ENCODE data around the gene CIAPIN1.

The CIAPIN1 gene

DNA sequence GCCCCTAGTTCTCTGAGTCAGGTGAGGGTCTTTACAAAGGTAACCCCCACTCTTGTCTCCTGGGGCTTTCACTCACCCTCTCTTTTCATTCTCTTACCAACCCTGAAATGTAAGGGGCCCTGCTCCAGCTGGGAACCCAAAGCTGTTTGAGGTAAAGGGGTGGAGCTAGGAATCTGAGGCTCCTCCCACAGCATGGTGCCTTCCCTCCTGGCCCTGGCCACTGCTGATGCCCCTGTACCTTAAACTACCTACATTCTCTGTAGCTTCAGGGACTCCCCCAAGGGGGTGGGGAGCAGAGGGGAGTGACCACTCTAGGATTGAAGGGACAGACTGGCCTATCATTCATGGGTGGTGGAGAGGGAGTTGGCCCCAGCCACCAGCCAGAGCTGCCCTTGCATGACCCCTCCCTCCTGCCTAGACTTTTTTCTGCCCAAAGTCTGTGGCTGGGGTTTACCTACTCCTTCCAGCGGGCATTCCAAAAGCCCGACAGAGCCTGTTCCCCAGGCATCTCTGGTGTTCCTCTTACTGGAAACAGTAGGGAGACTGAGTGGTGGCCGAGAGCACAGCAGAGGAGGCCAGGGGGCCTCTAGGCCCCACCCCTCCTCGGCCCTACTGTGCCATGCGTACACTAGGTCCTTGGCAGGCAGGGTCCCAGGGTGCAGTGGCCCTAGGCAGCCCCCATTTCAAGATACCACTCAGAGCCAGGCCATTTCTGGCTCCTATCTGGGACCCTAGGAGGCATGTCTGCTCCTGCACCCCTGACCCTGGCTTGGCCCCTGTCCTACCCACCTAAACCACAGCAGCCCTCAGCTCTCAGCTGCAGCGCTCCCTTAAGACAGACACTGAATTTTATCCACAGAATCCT is 29.6 kb upstream of the CIAPIN1 start:
- no peak for DNase-seq (ENCODE audit: low spot score)

DNA sequence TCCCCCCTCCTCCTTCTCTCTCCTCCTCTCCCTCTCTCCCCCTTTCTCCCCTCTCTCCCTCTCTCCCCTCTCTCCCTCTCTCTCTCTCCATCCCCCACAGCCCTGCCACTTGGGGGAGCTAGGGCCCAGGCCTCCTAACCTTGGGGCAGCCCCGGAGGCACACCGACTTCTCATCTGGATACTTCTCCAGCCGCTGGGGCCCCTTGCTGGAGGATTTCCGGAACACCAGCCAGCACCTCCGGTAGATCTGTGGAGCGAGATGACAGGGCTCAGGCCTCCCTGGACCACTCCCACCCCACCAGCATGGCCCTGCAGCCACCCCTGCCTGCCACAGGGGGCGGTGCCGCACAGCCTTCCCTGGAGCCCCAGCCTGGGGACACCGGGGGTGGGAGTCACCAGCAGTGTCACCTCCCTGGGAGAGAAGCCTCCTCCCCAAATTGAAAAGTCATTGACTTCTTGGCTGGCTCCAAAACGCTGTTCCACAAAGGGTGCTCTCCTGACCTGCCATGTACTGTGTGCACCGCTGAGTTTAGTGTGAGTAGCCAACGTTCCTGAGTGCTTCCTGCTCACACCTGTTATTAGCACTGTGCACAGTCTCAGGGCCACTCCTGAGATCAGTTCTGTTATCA is 28.6 kb upstream of the CIAPIN1 start:
- DNase-seq (ENCODE audit: low spot score), result no peak

DNA sequence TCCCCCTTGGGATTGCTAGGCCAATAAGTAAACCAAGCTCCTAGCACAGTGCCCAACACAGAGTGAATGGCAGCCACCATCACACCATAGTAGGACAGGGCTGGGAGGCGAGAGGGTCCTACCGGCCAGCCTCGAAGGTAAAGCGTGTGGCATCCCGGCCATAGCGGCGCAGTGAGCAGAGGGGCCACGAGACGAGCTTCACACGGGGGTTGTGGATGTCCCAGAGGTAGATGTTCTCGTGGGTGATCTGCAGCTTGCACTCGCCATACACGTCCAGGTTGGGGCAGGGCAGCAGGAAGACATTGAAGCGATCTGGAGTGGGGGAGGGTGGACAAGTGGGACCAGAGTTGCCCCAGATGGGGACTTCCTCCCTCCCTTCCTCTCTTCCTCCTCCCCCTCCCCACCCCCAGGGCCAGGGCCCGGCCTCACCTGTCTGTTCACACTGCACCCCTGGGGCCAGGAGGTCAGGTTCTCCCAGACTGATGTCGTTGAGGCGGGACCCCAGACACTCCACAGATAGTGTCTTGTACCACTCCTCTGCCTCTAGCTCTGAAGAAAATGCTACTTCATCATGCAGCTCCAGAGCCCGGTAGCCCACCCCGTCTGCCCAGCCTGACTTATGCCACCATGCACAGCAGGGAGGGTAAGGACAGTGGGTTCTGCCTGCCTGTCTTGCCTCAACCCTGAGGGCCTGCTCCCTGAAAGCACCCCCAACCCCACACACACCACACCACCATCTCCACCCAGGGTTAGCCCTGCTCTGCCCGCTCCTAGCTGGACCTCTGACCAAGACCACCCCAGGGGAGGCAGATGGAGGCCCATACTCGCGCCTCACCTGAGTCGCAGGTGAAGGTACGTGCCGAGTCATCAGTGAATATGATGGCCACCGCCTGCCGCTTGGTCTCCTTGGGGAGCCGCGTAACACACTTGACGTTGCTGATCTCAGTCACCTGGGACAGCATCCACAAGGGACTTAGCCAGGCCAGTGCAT is 27.8 kb upstream of the CIAPIN1 start:
- DNase-seq (ENCODE audit: low spot score), result no peak

DNA sequence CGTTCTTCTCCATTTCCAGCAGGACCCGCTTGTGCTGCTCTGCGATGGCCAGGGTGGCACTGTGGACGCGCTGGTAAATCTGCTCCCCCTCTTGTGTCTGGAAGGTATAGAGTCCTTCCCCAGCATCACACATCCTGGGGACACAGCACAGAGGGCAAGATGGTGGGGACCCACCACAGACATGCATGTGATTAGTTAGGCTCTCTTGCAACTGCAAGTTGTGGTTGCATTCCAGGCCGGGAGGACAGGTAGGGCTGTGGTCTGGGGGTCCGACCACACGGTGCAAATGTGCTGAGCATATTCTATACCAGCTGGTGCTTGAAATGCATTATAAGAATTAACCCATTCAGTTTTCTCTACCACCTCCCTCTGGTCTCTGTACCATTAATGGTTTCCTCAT is 26.7 kb upstream of the CIAPIN1 start:
- DNase-seq (ENCODE audit: low spot score), result no peak

DNA sequence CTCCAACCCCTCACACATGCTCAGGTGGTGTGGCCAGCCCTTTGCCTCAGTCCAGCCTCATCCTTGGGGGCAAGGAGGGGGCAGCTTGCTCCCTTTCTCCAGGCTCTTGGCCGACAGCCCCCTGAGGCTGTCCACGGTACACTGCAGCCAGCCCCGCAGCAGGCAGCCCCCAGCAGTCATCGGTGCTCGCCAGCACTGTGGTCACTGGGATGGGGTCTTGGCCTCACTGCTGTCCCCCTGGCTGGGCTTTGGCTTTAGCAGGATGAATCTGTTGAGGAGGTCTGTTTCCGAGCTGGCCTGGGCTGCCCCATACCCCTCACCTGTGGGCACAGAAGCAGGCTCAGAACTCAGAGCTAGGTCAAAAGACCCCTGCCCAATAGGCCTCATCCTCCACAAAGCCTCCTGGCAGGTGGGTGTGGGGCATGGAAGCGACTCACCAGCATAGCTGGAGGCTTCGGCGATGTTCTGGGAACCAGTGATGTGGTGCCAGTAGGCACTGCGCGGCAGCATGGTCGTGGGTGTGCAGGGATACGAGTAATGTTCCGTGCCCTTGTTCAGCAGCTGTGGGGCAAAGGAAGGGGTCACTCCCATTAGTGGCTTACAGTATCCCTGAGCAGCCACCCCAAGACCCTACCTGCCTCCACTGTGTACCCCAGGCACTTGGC is 26.1 kb upstream of the CIAPIN1 start:
- DNase-seq (ENCODE audit: low spot score), result no peak

DNA sequence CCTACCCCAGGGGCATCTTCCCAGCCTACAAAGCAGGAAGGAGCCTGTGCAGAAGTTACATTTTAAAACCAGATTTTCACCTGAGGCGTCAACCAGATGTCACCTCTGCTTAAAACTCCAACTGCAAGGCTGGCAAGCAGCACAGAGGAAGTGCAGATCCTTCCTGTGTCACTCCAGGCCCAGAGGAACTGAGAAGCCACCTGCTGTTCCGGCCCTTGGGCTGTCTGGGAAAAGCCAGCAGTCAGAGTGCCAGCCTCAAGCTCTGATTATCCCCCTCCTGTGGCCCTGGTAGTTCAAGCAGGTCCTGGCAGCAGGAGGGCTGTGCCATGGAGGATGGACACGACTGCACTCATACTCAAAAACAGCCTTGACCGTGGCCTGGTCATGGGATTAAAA is 25.5 kb upstream of the CIAPIN1 start:
- DNase-seq (ENCODE audit: low spot score), result no peak

DNA sequence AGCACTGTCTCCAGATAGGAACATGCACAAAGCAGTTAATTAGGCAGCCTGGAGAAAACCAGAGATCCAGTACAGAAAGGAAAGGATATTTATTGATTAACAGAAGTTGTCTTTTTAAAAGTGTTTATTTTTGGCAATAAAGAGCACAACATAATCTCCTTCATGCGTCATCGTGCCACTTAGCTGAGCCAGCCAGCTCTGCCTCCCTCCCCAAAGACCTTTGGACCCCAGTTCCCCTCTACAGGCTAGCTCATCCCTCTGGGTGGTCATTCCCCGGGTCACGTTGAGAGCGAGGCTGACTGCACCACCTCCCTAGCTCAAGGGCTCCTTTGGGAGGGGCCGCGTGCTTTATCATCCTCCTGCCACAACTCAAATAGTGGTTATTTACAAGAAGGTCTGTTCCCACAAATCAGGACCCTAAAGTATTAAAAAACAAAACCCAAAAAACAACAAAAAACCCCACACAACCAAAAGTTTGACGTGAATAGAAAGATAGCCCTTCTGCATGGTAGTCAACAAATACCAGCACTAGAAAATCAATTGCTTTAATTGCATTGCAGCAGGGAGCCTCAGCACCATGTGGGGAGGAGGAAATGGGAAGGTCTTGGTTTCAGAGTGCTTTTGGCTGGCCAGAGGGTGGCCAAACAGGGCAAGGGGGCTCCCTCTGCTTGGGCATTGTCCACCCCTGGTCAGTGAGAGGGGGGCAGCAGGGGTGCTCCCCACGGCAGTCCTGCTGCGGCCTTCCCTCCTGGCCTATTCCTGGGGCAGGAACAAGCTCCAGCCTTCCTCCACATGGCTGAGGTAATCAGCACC is 24.9 kb upstream of the CIAPIN1 start:
- DNase-seq (ENCODE audit: low spot score), result no peak

DNA sequence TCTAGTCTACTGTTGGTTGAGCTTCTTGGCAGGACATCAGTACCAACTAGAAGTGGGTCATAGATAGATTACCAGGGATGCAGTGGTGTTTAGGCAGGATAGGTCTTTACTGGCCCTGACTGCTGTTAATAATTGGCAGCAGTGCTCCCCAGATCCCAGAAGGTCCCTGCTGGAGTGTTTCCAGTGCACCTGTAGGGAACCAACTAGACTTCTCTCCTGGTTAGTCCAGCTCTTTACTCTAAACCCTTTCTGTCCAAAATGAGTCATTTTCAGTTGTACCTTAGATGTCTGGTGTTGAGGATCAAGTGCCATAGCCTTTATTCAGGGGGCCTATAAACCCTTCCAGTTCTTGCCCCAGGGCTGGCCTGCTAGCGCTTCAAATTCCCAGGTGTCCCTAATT is 24.0 kb upstream of the CIAPIN1 start:
- no peak for DNase-seq (ENCODE audit: low spot score)

DNA sequence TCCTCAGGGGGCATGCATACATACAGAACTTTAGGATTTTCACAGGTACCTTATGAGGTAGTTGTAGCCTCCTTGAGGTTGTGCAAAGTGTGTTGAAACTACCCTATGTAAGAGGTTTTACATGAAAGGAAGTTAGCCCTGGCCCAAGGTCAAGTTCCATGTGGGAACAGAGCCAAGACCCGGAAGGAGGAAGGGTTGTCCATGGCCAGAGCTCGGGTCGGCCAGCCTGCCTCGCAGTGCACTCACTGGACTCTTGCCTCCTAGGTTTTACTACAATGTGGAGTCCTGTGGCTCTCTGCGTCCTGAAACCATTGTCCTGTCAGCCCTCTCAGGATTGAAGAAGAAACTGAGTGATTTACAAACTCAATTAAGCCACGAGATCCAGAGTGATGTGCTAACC is 23.5 kb upstream of the CIAPIN1 start:
- DNase-seq (ENCODE audit: low spot score), result no peak

DNA sequence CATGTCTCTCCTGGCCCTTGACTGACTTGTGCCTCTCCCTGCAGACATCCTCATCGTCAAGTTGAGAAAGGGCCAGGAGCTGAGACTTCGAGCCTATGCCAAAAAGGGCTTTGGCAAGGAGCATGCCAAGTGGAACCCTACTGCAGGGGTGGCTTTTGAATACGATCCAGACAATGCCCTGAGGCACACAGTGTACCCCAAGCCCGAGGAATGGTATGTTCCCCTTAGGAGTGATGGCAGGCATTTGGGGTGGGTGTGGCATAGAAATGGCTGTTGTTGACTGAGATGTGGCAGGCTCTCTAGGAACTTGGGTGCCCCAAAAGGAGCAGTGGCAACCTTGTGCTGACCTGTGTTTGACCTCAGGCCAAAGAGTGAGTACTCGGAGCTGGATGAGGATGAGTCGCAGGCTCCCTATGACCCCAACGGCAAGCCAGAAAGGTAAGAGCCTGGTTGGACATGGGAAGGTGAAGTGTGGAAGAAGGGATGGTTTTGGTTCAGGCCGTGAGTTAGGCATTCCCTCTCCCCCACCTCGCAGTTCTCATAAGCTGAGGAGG is 22.8 kb upstream of the CIAPIN1 start:
- no peak for DNase-seq (ENCODE audit: low spot score)

DNA sequence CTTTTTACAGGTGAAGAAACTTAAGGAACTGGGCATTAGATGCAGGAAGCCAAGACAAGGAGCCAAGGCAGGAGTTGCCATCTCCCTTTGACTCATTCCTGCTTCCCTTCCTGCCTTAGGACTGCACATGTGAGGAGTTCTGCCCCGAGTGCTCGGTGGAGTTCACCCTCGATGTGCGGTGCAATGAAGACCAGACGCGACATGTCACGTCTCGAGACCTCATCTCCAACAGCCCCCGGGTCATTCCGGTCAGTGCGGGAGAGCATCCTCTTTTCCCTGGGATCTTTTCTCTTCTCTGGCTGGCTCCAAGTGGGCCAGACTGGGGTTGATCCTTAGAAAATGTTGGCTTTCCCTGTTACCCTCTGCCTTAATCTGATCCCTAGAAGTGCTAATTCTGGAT is 21.9 kb upstream of the CIAPIN1 start:
- DNase-seq (ENCODE audit: low spot score), result no peak

DNA sequence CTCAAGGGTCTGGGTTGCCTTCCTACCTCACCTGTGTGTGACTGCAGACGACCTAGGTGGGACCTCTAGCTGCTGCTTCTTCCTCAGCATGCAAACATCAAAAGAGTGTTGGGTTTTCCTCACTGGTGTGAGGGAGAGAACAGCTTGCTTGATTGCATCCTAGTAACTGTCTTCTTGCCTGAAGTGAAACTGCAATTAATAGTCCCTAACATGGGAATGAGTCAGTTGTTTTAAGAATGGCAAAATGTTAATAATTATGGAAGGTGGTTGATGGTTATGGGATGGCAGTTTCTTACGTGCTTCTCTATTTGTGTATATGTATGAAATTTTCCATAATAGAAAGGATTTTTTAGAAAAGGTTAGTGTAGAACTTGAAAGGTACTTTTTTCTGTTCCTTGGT is 21.2 kb upstream of the CIAPIN1 start:
- no peak for DNase-seq (ENCODE audit: low spot score)

DNA sequence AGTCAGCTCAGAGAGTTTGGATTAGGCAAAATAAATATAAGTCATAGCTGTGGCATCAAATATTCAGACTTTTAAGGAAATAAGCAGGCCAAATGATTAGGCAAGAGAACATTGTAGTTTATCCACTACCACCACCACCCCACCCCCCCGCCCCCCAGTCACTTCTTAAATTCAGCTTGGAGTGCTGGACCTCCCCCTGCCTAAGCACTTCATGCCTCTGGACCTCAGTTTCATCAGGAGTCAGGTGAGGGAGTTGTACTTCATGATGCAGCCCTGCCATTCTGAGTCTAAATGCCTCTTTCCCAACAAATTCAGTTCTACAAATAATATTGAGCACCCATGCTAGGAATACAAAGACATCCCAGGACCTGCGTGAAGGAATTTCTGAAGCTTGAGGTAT is 17.3 kb upstream of the CIAPIN1 start:
- DNase-seq (ENCODE audit: low spot score), result no peak

DNA sequence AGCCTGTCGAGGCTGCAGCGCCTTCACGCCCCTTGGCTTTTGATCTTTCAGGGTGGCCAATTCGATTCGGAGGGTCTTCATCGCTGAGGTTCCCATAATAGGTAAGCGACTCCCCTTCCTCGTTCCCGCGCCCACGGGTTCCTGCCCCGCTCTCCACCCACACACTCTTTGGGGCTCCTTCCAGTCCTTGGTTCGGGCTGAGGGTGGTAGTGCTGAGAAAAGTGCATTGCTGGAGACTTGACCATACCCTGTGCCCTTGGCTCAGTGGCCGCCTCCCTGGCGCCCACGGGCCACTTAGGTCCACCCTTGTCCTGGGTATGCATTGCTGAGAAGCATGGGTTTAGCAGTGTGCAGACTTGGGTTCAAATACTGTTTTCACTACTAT is 15.8 kb upstream of the CIAPIN1 start:
- no peak for DNase-seq (ENCODE audit: low spot score)

DNA sequence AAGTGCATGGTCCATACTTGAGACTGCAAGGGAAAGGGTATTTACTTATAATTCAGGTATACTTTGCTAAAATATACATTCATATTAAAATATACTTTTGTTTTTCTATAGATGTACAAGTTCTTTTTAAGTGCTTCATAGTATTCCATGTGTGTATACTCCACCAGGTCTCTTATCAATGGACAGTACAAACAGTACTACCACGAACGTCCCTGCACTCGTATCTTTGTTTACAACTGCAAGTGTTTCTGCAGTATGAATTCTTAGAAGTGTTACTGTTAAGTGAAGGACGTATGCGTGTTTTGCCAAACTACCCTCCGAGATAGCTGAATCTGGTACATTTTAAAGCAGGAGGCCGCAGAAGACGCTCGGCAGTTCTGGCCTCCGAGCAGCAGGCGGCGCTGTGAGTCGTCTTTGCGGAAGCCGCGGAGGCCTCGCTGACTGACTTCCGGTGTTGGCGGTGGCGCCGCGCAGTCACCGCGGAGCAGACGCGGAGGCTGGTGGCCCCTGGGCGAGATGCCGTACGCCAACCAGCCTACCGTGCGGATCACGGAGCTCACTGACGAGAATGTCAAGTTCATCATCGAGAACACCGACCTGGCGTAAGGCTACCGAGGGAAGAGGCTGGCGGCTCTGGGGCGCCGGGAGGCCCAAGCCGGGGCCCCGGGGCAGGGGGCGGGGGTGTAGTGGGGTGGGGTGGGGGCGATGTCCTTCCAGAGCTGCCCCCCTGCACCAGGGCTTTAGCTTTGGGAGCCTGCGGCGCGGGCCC is 15.2 kb upstream of the CIAPIN1 start, which contains the start of gene POLR2C:
POLR2C (plus strand) TSS at position 471 of the 769 bp plus-strand sequence; CDS start at position 517, 46 bp downstream.
- DNase-seq (ENCODE audit: low spot score), result peak; percentile 72

DNA sequence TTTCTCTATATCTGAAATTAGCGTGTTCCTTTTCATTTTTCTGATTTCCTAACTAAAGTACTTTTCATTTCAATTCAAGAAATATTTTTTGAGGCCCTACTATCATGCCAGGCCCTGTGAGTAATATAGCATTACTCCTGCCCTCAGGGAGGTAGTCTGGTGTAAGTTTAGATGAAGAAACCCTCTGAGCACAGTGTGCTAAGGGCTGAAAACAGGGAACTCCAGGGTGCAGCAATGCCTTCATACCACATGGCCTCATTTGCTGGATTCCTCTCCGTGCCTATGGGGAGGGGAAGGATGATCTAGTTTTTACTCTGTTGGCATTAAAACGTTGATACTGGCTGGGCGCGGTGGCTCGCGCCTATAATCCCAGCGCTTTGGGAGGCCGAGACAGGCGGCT is 4.8 kb upstream of the CIAPIN1 start:
- no peak for DNase-seq (ENCODE audit: low spot score)

DNA sequence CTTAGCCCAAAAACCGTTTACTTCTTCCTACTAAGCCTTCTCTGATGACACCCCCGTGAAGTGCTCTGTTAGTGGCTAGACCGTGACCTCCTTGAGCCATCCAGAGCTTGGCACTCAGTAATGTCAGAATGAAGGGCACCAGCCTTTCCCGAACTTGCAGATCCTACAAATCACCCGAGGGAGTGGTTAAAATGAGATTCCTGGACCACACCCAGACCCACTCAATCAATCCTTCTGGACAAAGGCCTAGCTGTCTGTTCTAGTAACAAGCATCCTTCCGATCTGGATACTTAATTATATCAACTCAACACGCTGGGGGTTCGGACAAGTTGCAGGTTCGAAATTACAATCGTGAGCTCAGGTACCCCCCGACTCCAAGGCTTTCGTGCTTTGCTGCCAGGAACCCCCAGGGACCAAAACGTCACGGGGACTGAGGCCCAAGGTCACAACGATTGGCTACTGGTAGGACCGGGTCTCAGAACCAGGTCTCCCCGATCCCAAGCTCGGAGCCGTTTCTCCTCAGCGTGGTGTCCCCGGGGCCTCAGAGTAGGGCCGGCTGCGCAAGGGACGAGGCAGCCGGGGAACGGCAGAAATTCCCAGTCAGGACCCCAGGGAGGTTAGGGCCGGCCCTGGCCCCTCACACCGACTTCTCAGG is 527 bp downstream of the CIAPIN1 start:
- DNase-seq (ENCODE audit: low spot score), result peak; percentile 63

DNA sequence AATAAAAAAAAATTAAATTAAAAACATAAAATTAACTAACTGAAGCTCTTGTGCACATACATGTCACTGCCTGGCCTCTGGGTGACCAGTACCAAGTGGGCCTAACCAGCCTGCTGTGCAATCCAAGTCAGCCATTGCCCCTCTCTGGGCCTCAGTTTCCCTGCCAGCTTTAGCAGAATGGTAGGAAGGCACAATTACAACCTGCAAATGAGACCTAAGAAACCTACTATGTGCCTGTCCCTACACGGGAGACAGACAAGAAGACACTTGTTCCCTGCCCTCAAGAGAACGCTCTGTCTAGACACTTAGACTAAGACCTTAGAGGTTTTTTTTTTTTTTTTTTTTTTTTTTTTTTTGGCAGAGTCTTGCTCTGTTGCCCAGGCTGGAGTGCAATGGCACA is 1.7 kb downstream of the CIAPIN1 start:
- DNase-seq (ENCODE audit: low spot score), result no peak

DNA sequence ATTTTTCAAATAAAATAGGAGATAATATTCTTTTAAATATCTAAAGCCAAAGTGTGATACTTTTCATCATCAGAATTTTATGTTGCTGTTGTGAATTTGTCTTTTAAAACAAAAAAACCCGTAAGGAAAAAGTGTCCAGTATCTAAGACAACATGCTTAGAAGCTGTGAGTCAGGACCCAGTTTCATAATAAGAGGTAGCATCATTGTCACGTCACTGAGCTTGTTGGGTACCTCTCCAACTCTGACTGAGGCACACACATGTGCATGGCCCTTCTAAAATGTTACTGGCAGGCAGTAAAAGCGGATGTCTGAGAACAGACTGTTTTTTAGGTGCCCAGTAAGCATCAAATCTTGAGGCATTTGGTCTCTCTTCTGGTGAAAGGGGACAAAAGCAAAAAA is 2.5 kb downstream of the CIAPIN1 start:
- no peak for DNase-seq (ENCODE audit: low spot score)

All from SW480 (cell line).